GM19455 (cell line): ENCODE measurements around the gene HCFC1.

ENCODE experiments used
- ATAC-seq: cut with Tn5 transposase; IDR thresholded peaks from one replicate; pipeline ENCODE4 v1.9.1; 2021; ENCODE audit not compliant: unreplicated experiment

HCFC1 gene

GRCh38 chrX:153941336-153942252 lies 30.0 kb downstream of the HCFC1 start:
- ATAC-seq: no peak

- no peak for ATAC-seq
These were observed 32.0 kb downstream of the HCFC1 start for GRCh38 chrX:153939573-153939972.

GRCh38 chrX:153938226-153938786 lies 33.3 kb downstream of the HCFC1 start:
- no peak for ATAC-seq

GRCh38 chrX:153937056-153937455 lies 34.6 kb downstream of the HCFC1 start:
- no peak for ATAC-seq

- peak; percentile 37 for ATAC-seq
These were observed 36.2 kb downstream of the HCFC1 start for GRCh38 chrX:153935326-153935851.

GRCh38 chrX:153934762-153935325 lies 36.8 kb downstream of the HCFC1 start, which contains the start of gene NAA10:
NAA10 (minus strand) TSS chrX:153935037; CDS start chrX:153934904, 133 bp downstream.
- ATAC-seq: peak; percentile 68

- no peak for ATAC-seq
These were observed 37.4 kb downstream of the HCFC1 start for GRCh38 chrX:153934148-153934761.

- no peak for ATAC-seq
These were observed 37.9 kb downstream of the HCFC1 start for GRCh38 chrX:153933748-153934147.

- no peak for ATAC-seq
These were observed 39.2 kb downstream of the HCFC1 start for GRCh38 chrX:153932220-153932915.

- no peak for ATAC-seq
These were observed 39.9 kb downstream of the HCFC1 start for GRCh38 chrX:153931748-153932147.

GRCh38 chrX:153931151-153931550 lies 40.5 kb downstream of the HCFC1 start:
- ATAC-seq: no peak

- no peak for ATAC-seq
These were observed 41.4 kb downstream of the HCFC1 start for GRCh38 chrX:153930011-153930910.

GRCh38 chrX:153929576-153929975 lies 42.0 kb downstream of the HCFC1 start:
- ATAC-seq: no peak

- no peak for ATAC-seq
These were observed 42.8 kb downstream of the HCFC1 start for GRCh38 chrX:153928846-153929245.

GRCh38 chrX:153927922-153928760 lies 43.5 kb downstream of the HCFC1 start:
- peak; percentile 67 for ATAC-seq

- ATAC-seq: no peak
These were observed 44.0 kb downstream of the HCFC1 start for GRCh38 chrX:153927672-153927921.

- ATAC-seq: peak; percentile 40
These were observed 44.6 kb downstream of the HCFC1 start for GRCh38 chrX:153926858-153927671.

- ATAC-seq: no peak
These were observed 45.1 kb downstream of the HCFC1 start for GRCh38 chrX:153926552-153926857.
